Measurements from ENCODE around the gene SEC63. TPM values are rescaled to one million over a fixed set of nuclear protein-coding genes. Genes with fewer than 3 reads are reported as not detected.

Gene SEC63
- total RNA-seq, 1 experiment from 2014 or later = 86.2 TPM

- Histone ChIP-seq H4K5ac (ENCODE audit: insufficient read length, low read depth, low read length) (no peak overlapping the region), H3K23me2 (ENCODE audit: insufficient read length, low read depth, low read length, poor library complexity, severe bottlenecking) (no peaks in the 10 kb centered on the region), H2AK5ac (ENCODE audit: insufficient read length, low read length) (no peak overlapping the region), H3K27me3 (ENCODE audit: insufficient read depth, low read length) (no peaks in the 10 kb centered on the region), H2BK15ac (ENCODE audit: low read depth, low read length) (no peak overlapping the region), H3K14ac (ENCODE audit: insufficient read depth, low read length) (no peak overlapping the region), H3K27ac (ENCODE audit: insufficient read length, low read depth, low read length) (no peak overlapping the region), H3K9me3 (ENCODE audit: control insufficient read depth, low read depth, low read length) (no peaks in the 10 kb centered on the region), H3K79me2 (ENCODE audit: insufficient read depth, low read length) (no peaks in the 10 kb centered on the region), H3K18ac (ENCODE audit: insufficient read length, low read depth, low read length) (no peak overlapping the region), H3K79me1 (ENCODE audit: insufficient read depth, low read depth, low read length, poor library complexity, severe bottlenecking) (no peaks in the 10 kb centered on the region), H3K9ac (ENCODE audit: extremely low read depth, insufficient read length, low read length) (no peak overlapping the region), H3K4me1 (ENCODE audit: insufficient read depth, low read length) (peaks cover 2% of the 10 kb centered on the region; the same call in 1 of the 2 replicates), H3K4ac (ENCODE audit: low read depth, low read length) (no peak overlapping the region), H2BK20ac (ENCODE audit: low read depth, low read length, poor library complexity, severe bottlenecking) (no peak overlapping the region), H3K56ac (ENCODE audit: insufficient read length, low read depth, low read length) (no peak overlapping the region), H3T11ph (ENCODE audit: low read length) (no peak overlapping the region), H4K8ac (replicated peaks; ENCODE audit: insufficient read length, low read depth, low read length) (no peak overlapping the region), H2BK5ac (ENCODE audit: insufficient read length, low read length) (no peak overlapping the region), H2BK120ac (ENCODE audit: low read depth, low read length, poor library complexity, severe bottlenecking) (peak overlapping the region; percentile 16), H2AFZ (ENCODE audit: low read length) (no peak overlapping the region), H4K20me1 (ENCODE audit: control insufficient read depth, insufficient read depth, insufficient read length) (no peaks in the 10 kb centered on the region), H3K23ac (ENCODE audit: insufficient read length, low read depth, low read length) (no peak overlapping the region), H3K4me2 (ENCODE audit: insufficient read depth, insufficient read length, low read length) (no peak overlapping the region), H2BK12ac (ENCODE audit: insufficient read length, low read depth, low read length) (no peak overlapping the region), H4K91ac (ENCODE audit: insufficient read length, low read depth, low read length) (no peak overlapping the region)
- no peak overlapping the region for H3K4me3 Mint-ChIP-seq
- H3K4me1 Mint-ChIP-seq = peaks cover 20 to 34% of the 10 kb centered on the region in 2 experiments
- TF ChIP-seq CTCF (conservative IDR thresholded peaks at IDR 0.05) = no peak
- no peaks in the 10 kb centered on the region for H3K9me3 Mint-ChIP-seq
- no peaks in the 10 kb centered on the region for H3K27me3 Mint-ChIP-seq (ENCODE audit: low read depth)
- DNase-seq = no peak
- no CpG with 5 or more reads among the region's 5 CpGs for WGBS (ENCODE audit: extremely low coverage, insufficient read length, low lambda C conversion rate)
- H3K36me3 Mint-ChIP-seq (ENCODE audit: insufficient read depth in 1 of 3, low read depth in 3 of 3) = no peaks in the 10 kb centered on the region
- no peak overlapping the region for H3K27ac Mint-ChIP-seq
Measured at GRCh38 chr6:107821591-107821990, 136.4 kb downstream of the SEC63 start.

Data from H9 (cell line).